BLaER1 treated with 17β-estradiol and CSF1 and Interleukin-3, amounts not matched to agents 10 nM and 100 nM (cell line): Measurements from ENCODE around the gene RXRG.

Experiments used
- H3K27ac ChIP-seq, 11 experiments: shearing (Covaris generic); formaldehyde crosslinking; 2 replicates each; pipeline ENCODE4 v1.8.1; 2022
- H3K27me3 ChIP-seq, 11 experiments: shearing (Covaris generic); formaldehyde crosslinking; 2 replicates each; pipeline ENCODE4 v1.8.1; 2022
- H3K36me3 ChIP-seq, 11 experiments: shearing (Covaris generic); formaldehyde crosslinking; 2 replicates each; pipeline ENCODE4 v1.8.1; 2022
- H3K4me1 ChIP-seq, 10 experiments: shearing (Covaris generic); formaldehyde crosslinking; 2 replicates each; pipeline ENCODE4 v1.8.1; 2022
- H3K4me2 ChIP-seq, 11 experiments: shearing (Covaris generic); formaldehyde crosslinking; 2 replicates each; pipeline ENCODE4 v1.8.1; 2022
- H3K4me3 ChIP-seq, 10 experiments: shearing (Covaris generic); formaldehyde crosslinking; 2 replicates each; pipeline ENCODE4 v1.8.1; 2022
- H3K9ac ChIP-seq, 11 experiments: shearing (Covaris generic); formaldehyde crosslinking; 2 replicates each; pipeline ENCODE4 v1.8.1; 2022
- H3K9me3 ChIP-seq, 11 experiments: shearing (Covaris generic); formaldehyde crosslinking; replicated peaks in 1 of 11; 2 replicates each; pipeline ENCODE4 v1.8.1; 2022
- H4K20me1 ChIP-seq, 11 experiments: shearing (Covaris generic); formaldehyde crosslinking; 2 replicates each; pipeline ENCODE4 v1.8.1; 2022
- Cebpa-rat ChIP-seq, 11 experiments: shearing (Covaris generic); IDR thresholded peaks; 2 replicates each; pipeline ENCODE4 v1.8.1; 2022

RXRG gene

DNA sequence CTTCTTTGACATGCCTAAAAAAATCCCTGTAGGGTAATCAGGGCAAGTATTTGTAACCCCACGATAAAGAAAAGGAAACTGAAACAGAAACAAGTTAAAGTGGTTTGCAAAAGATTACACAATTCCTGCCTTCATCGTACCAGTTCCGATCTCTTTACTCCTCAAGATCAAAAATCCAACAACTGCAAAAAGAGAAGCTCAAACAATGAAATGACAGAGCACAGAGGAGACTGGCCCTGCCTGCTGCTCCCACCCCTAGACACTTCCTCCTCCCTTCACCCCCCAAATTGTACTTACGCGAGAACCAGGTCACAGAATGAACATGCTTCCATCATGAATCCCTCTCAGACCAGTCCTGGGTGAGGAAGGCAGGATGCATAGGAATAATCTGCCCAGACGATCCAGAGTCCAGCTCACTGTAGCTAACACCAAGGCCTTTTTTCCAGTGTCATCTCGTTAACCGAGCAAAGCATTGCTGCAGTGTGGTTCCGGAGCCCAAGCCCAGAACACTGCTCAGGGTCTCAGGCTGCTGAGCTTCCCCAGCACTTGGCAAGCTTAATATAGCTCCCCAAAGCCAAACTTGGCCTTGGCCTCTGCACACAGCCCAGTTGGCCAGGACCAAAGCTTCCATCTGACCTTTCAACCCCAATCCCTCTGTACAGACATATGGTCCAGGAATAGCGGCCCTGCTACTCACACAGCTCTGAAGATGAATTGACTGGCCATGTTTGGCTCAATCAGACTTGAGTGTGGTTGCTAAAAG is 20.3 kb downstream of the RXRG start:
- Histone ChIP-seq H4K20me1 (no peaks in the 10 kb centered on the region), H3K4me2 (peak overlapping the region; percentile 32 to 78 (median 66)), H3K9ac (peak overlapping the region in 8 of 11 experiments; percentile 1 to 61 (median 20); a peak in 4 of 22 replicates), H3K4me1 (peaks cover 11 to 31% (median 19%) of the 10 kb centered on the region in 10 experiments; a peak in 19 of 20 replicates), H3K9me3 (peaks cover 0 to 5% (median 0%) of the 10 kb centered on the region in 11 experiments; a peak in 2 of 22 replicates), H3K27ac (peak overlapping the region in 7 of 11 experiments; percentile 53 to 70 (median 60); a peak in 15 of 22 replicates), H3K4me3 (peak overlapping the region in 2 of 10 experiments; percentile 3 to 24; a peak in 2 of 20 replicates), H3K36me3 (no peaks in the 10 kb centered on the region), H3K27me3 (no peaks in the 10 kb centered on the region)
- peak in 9 of 11 experiments; percentile 42 to 85 (median 71); a peak in 15 of 22 replicates for TF ChIP-seq Cebpa-rat (IDR thresholded peaks at IDR 0.05)

DNA sequence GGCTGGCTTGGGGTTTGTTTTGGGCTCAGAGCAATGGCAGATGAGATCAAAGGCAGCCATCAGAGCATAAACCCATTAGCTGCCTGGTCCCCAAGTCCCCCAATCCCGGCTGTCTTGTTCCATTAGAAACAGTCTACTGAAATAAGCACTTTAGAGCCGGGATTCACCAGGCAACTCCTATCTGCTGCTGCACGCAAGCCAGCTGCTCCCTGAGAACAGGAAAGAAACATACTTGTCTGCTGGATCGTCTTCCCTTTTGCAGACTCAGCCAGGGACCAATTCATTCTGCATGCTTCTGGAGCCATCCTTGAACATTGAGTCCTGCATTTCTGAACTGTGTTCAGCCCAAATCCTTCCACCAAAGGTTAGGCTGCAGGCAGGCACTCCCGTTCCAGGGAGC is 21.8 kb downstream of the RXRG start:
- H3K36me3 ChIP-seq, result no peaks in the 10 kb centered on the region
- H3K9me3 ChIP-seq, result peaks cover 0 to 5% (median 0%) of the 10 kb centered on the region in 11 experiments; a peak in 2 of 22 replicates
- H3K27me3 ChIP-seq, result no peaks in the 10 kb centered on the region
- TF ChIP-seq Cebpa-rat (IDR thresholded peaks at IDR 0.05), result no peak
- peaks cover 11 to 31% (median 19%) of the 10 kb centered on the region in 10 experiments; a peak in 19 of 20 replicates for H3K4me1 ChIP-seq
- no peak overlapping the region for H3K27ac ChIP-seq
- H4K20me1 ChIP-seq, result no peaks in the 10 kb centered on the region
- H3K4me3 ChIP-seq, result no peak overlapping the region
- peak overlapping the region in 4 of 11 experiments; percentile 12 to 65 (median 22); a peak in 5 of 22 replicates for H3K4me2 ChIP-seq
- no peak overlapping the region for H3K9ac ChIP-seq

DNA sequence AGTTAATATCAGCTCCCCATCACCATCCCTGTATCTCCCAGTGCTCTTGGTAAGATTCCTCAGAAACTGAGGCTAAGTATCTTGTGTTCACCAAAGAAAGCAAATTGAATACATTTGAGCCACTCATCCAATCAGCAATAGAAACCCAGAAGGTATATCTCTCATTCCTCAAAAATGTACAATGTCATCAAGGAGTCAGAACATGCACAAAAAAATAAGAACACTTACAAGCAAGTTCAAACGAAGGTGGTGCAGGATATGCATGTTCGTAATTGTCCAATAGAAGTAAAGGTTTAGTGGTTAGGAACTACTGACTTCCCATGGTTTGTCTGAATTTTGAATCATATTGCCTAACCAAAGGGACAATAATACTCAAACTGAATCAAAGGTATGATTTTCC is 24.3 kb downstream of the RXRG start:
- no peak overlapping the region for H3K4me2 ChIP-seq
- H3K4me1 ChIP-seq, result peaks cover 11 to 27% (median 19%) of the 10 kb centered on the region in 10 experiments; a peak in 19 of 20 replicates
- H3K4me3 ChIP-seq, result no peak overlapping the region
- no peaks in the 10 kb centered on the region for H3K9me3 ChIP-seq
- no peaks in the 10 kb centered on the region for H3K27me3 ChIP-seq
- H3K36me3 ChIP-seq, result no peaks in the 10 kb centered on the region
- H4K20me1 ChIP-seq, result no peaks in the 10 kb centered on the region
- no peak overlapping the region for H3K27ac ChIP-seq
- TF ChIP-seq Cebpa-rat (IDR thresholded peaks at IDR 0.05), result no peak
- H3K9ac ChIP-seq, result no peak overlapping the region

DNA sequence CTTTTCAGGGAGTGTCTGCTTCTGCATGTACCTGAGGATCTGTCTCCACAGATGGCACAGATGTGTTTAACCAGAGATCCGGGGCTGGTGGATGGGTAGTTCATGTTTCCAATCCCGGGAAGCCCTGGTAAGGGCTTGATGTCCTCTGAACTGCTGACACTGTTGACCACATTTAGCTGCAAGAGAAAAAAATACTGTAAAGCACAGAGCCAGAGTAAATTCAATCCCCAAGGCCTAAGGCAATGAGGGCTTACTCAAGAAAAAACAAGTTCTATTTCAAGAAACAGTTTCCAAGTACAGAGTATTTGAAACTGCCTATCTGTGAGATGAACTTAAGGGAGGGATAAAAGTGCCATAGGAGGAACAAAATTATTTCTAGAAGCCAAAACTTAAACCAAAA is 25.1 kb downstream of the RXRG start:
- Histone ChIP-seq H3K27me3 (no peaks in the 10 kb centered on the region; a peak in 1 of 22 replicates), H4K20me1 (no peaks in the 10 kb centered on the region)
- no peak for TF ChIP-seq Cebpa-rat (IDR thresholded peaks at IDR 0.05)

DNA sequence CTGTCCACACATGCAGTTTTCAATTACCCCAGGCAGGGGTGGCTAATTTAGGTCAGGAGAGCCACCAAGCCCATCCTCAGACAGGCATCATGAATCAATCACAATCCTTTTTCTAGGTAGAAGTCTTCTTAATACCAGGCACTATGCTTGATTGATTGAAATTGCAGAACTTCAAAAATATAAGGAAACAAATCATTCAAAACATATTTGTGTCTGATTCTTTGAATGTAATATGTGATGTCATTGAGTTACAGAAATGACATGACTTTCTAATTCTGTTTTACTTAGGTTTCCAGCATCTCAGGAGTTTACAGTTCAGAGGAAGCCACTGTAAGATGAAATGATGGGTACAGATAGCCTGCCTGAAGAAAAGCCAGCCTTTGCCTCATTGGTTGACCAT is 26.7 kb downstream of the RXRG start:
- H3K4me1 ChIP-seq, result peaks cover 0 to 7% (median under 1%) of the 10 kb centered on the region in 10 experiments; a peak in 4 of 20 replicates
- H3K9me3 ChIP-seq, result no peaks in the 10 kb centered on the region
- H3K36me3 ChIP-seq, result no peaks in the 10 kb centered on the region
- no peaks in the 10 kb centered on the region for H4K20me1 ChIP-seq
- TF ChIP-seq Cebpa-rat (IDR thresholded peaks at IDR 0.05), result no peak
- no peak overlapping the region for H3K27ac ChIP-seq
- no peak overlapping the region for H3K4me2 ChIP-seq
- H3K9ac ChIP-seq, result no peak overlapping the region
- no peak overlapping the region for H3K4me3 ChIP-seq
- H3K27me3 ChIP-seq, result no peaks in the 10 kb centered on the region; a peak in 1 of 22 replicates

More for the DNA sequence above, 25.1 kb downstream of the RXRG start:
- Histone ChIP-seq H3K36me3 (no peaks in the 10 kb centered on the region), H3K4me2 (no peak overlapping the region), H3K9ac (no peak overlapping the region), H3K4me3 (no peak overlapping the region), H3K4me1 (peaks cover 11 to 23% (median 14%) of the 10 kb centered on the region in 10 experiments; a peak in 19 of 20 replicates), H3K27ac (no peak overlapping the region), H3K9me3 (no peaks in the 10 kb centered on the region)

DNA sequence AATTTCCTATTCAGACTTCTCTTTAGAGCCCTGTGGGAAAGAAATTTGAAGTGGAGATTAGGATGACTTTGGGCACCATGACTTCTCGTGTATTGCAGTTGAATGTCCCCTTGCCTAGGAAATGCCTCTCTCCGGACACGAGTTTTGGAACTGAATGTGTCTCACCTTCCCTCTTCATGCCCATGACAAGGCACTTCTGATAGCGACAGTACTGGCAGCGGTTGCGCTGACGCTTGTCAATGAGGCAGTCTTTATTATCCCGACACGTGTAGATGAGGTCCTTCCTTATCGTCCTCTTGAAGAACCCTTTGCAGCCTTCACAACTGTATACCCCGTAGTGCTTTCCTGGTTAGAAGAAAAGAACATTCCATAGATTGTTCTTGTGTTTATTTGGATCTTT is 28.1 kb downstream of the RXRG start:
- Histone ChIP-seq H3K4me1 (peaks cover 0 to 7% (median 0%) of the 10 kb centered on the region in 10 experiments; a peak in 1 of 20 replicates), H3K9ac (no peak overlapping the region), H3K27ac (no peak overlapping the region), H4K20me1 (no peaks in the 10 kb centered on the region), H3K36me3 (no peaks in the 10 kb centered on the region), H3K4me2 (no peak overlapping the region), H3K9me3 (no peaks in the 10 kb centered on the region), H3K27me3 (peaks cover 0 to 2% (median 0%) of the 10 kb centered on the region in 11 experiments; a peak in 2 of 22 replicates), H3K4me3 (no peak overlapping the region)
- no peak for TF ChIP-seq Cebpa-rat (IDR thresholded peaks at IDR 0.05)

DNA sequence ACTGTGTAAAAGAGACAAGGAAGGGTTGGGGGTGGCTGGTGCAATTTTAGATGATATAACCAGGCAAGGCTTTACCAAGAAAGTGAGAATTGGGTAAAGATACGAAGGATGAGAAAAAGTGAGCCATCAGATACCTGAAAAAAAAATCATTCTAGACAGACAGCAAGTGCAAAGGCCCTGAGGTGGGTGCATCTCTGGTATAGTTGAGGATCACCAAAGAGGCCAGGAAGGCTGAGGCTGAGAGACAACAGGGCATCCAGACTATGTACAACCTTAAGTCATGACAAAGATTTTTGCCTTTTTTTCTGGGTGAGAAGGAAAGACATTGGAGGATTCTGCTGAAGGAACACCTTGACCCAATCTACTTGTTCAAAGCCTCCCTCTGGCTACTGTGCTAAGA is 29.9 kb downstream of the RXRG start:
- Histone ChIP-seq H3K36me3 (no peaks in the 10 kb centered on the region), H3K4me1 (peaks cover 0 to 7% (median 0%) of the 10 kb centered on the region in 10 experiments; a peak in 1 of 20 replicates), H3K9ac (no peak overlapping the region), H3K9me3 (no peaks in the 10 kb centered on the region), H3K4me3 (no peak overlapping the region), H3K27me3 (peaks cover 0 to 4% (median 0%) of the 10 kb centered on the region in 11 experiments; a peak in 2 of 22 replicates), H4K20me1 (no peaks in the 10 kb centered on the region), H3K4me2 (peak overlapping the region in 1 of 11 experiments; percentile 2; a peak in 1 of 22 replicates), H3K27ac (no peak overlapping the region)
- no peak for TF ChIP-seq Cebpa-rat (IDR thresholded peaks at IDR 0.05)

DNA sequence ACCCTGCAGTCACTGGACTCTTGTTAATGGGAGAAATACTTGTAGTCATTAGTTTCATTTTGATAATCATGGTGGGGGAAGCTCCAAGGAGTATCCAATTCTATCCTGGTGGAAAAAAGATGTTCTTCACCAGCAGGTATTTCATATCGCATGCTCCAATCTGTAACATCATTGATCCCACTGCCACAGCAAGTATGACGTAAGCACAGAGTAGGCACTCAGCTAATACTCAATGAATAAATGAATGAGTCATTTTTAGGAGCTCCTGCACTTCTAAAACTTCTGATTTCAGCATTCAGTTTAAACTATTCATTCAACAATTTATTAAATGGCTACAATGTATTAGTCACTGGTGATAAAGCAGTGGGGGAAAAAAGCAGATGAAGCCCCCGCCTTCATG is 30.3 kb downstream of the RXRG start:
- peaks cover 0 to 7% (median 0%) of the 10 kb centered on the region in 10 experiments; a peak in 1 of 20 replicates for H3K4me1 ChIP-seq
- peaks cover 0 to 4% (median 0%) of the 10 kb centered on the region in 11 experiments; a peak in 2 of 22 replicates for H3K27me3 ChIP-seq

DNA sequence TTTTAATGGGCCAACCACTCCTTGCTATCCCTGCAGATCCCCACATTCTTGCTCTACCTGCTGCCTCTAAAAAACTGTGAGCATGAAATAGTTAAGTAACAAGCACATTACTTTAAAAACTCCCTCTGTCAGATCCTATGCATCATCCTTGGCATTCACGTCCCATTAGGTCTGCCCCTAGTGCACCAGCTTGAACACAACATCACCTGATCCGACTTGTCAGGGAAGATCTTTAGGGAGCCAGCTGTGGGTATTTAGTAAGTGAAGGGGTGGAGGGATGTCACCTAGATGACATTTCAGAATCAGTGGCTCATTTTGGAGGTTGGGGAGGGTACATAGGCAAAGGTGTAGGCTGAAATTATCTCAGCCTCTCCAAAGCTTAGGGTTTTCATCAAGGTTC is 33.5 kb downstream of the RXRG start:
- Histone ChIP-seq H3K9me3 (no peaks in the 10 kb centered on the region), H3K4me1 (peaks cover 0 to 7% (median 0%) of the 10 kb centered on the region in 10 experiments; a peak in 1 of 20 replicates), H3K4me3 (no peak overlapping the region), H3K9ac (no peak overlapping the region), H4K20me1 (no peaks in the 10 kb centered on the region; a peak in 1 of 22 replicates), H3K27me3 (peaks cover 0 to 16% (median 0%) of the 10 kb centered on the region in 11 experiments; a peak in 3 of 22 replicates), H3K36me3 (no peaks in the 10 kb centered on the region), H3K4me2 (no peak overlapping the region), H3K27ac (no peak overlapping the region)
- TF ChIP-seq Cebpa-rat (IDR thresholded peaks at IDR 0.05), result no peak

More for the DNA sequence above, 30.3 kb downstream of the RXRG start:
- H3K4me2 ChIP-seq, result no peak overlapping the region
- no peak overlapping the region for H3K9ac ChIP-seq
- TF ChIP-seq Cebpa-rat (IDR thresholded peaks at IDR 0.05), result no peak
- no peaks in the 10 kb centered on the region for H3K9me3 ChIP-seq
- H3K27ac ChIP-seq, result no peak overlapping the region
- H4K20me1 ChIP-seq, result no peaks in the 10 kb centered on the region
- no peak overlapping the region for H3K4me3 ChIP-seq
- H3K36me3 ChIP-seq, result no peaks in the 10 kb centered on the region
